Endothelial cell (in vitro differentiated cells): Measurements from ENCODE around the gene FMN1. TPM values are rescaled to one million over a fixed set of nuclear protein-coding genes. Genes with fewer than 3 reads are reported as not detected.

ENCODE experiments used
- DNase-seq: peaks from one replicate; pipeline ENCODE4 v3.0.0; 2021; ENCODE audit warnings: low spot score
- H3K27ac Mint-ChIP-seq: one replicate; pipeline ENCODE4 v1.8.0; 2021; ENCODE audit warnings: mixed read lengths, inconsistent platforms; ENCODE audit not compliant: unreplicated experiment
- H3K27me3 Mint-ChIP-seq: one replicate; pipeline ENCODE4 v1.8.0; 2021; ENCODE audit warnings: mild to moderate bottlenecking, moderate library complexity, mixed read lengths, inconsistent platforms; ENCODE audit not compliant: unreplicated experiment
- H3K36me3 Mint-ChIP-seq: one replicate; pipeline ENCODE4 v1.8.0; 2021; ENCODE audit warnings: mild to moderate bottlenecking, low read depth, mixed read lengths, inconsistent platforms; ENCODE audit not compliant: unreplicated experiment
- H3K4me1 Mint-ChIP-seq: one replicate; pipeline ENCODE4 v1.8.0; 2021; ENCODE audit warnings: mild to moderate bottlenecking, mixed read lengths, inconsistent platforms; ENCODE audit not compliant: unreplicated experiment
- H3K4me3 Mint-ChIP-seq: one replicate; pipeline ENCODE4 v1.8.0; 2021; ENCODE audit warnings: mild to moderate bottlenecking, mixed read lengths, inconsistent platforms; ENCODE audit not compliant: unreplicated experiment
- H3K9me3 Mint-ChIP-seq: one replicate; pipeline ENCODE4 v1.8.0; 2021; ENCODE audit warnings: mixed read lengths, inconsistent platforms; ENCODE audit not compliant: unreplicated experiment
- CTCF ChIP-seq: fragments of 200-600 bp; sonication (generic); IDR thresholded peaks from one replicate; pipeline ENCODE4 v1.5.0; 2021; ENCODE audit warnings: antibody characterized with exemption; ENCODE audit not compliant: unreplicated experiment
- total RNA-seq: library from RNA; stranded (reverse); fragmentation: NEBNext Ultra II Directional; extraction: Animal tissue kit (Norgen Biotek cat#: 25700); gene quantifications from one replicate; pipeline ENCODE4 v1.2.1, GENCODE V29; 2021; ENCODE audit not compliant: unreplicated experiment

Gene FMN1
- total RNA-seq, 1 donor from 2014 or later: 1.3 TPM

GRCh38 chr15:33007303-33007855, 187.1 kb downstream of the FMN1 start:
- H3K27ac Mint-ChIP-seq: no peak overlapping the region
- peak; percentile 22 for DNase-seq

GRCh38 chr15:33005582-33005981, 188.9 kb downstream of the FMN1 start:
- TF ChIP-seq CTCF: no peak
- no peak for DNase-seq
- H3K27ac Mint-ChIP-seq: no peak overlapping the region
- no peaks in the 10 kb centered on the region for H3K36me3 Mint-ChIP-seq
- H3K27me3 Mint-ChIP-seq: peaks cover 2% of the 10 kb centered on the region
- H3K4me3 Mint-ChIP-seq: no peak overlapping the region
- peaks cover 3% of the 10 kb centered on the region for H3K4me1 Mint-ChIP-seq
- H3K9me3 Mint-ChIP-seq: no peaks in the 10 kb centered on the region

More at GRCh38 chr15:33007303-33007855, 187.1 kb downstream of the FMN1 start:
- Mint-ChIP-seq H3K4me3 (no peak overlapping the region), H3K36me3 (no peaks in the 10 kb centered on the region), H3K4me1 (peaks cover 3% of the 10 kb centered on the region), H3K9me3 (no peaks in the 10 kb centered on the region), H3K27me3 (peaks cover 2% of the 10 kb centered on the region)
- no peak for TF ChIP-seq CTCF

- Mint-ChIP-seq H3K4me1 (no peaks in the 10 kb centered on the region), H3K36me3 (no peaks in the 10 kb centered on the region), H3K4me3 (no peak overlapping the region), H3K27ac (no peak overlapping the region), H3K9me3 (no peaks in the 10 kb centered on the region), H3K27me3 (peaks cover 2% of the 10 kb centered on the region)
- no peak for TF ChIP-seq CTCF
- no peak for DNase-seq
Observed at GRCh38 chr15:33001926-33002325, 192.6 kb downstream of the FMN1 start.

GRCh38 chr15:32998979-32999672, 195.4 kb downstream of the FMN1 start:
- Mint-ChIP-seq H3K4me3 (no peak overlapping the region), H3K9me3 (no peaks in the 10 kb centered on the region), H3K27ac (no peak overlapping the region), H3K4me1 (no peaks in the 10 kb centered on the region), H3K36me3 (no peaks in the 10 kb centered on the region), H3K27me3 (peaks cover 2% of the 10 kb centered on the region)
- DNase-seq: no peak
- no peak for TF ChIP-seq CTCF

GRCh38 chr15:32998182-32998581, 196.3 kb downstream of the FMN1 start:
- no peaks in the 10 kb centered on the region for H3K9me3 Mint-ChIP-seq
- H3K27me3 Mint-ChIP-seq: peaks cover 2% of the 10 kb centered on the region
- no peak for DNase-seq
- H3K36me3 Mint-ChIP-seq: no peaks in the 10 kb centered on the region
- no peak overlapping the region for H3K4me3 Mint-ChIP-seq
- H3K27ac Mint-ChIP-seq: no peak overlapping the region
- TF ChIP-seq CTCF: no peak
- H3K4me1 Mint-ChIP-seq: no peaks in the 10 kb centered on the region
